Upper lobe of left lung (tissue), 6 donors: ENCODE results near the gene PDE11A. TPM values are rescaled to one million over a fixed set of nuclear protein-coding genes. Genes with fewer than 3 reads are reported as not detected.

Experiments
- ATAC-seq, 2 donors: fragments of 200-7000 bp; cut with Tn5 transposase; one replicate each; pipeline ENCODE4 v1.9.1; 2022; ENCODE audit warnings: mild to moderate bottlenecking in 2 of 2, moderate library complexity in 2 of 2; ENCODE audit not compliant: low FRiP score in 2 of 2
- DNase-seq, 2 donors: peaks; one replicate each; pipeline ENCODE4 v3.0.0-alpha.2; 2019 to 2020
- H3K27ac ChIP-seq, 4 donors: fragments of 200-600 bp; sonication (generic); one replicate each; pipeline ENCODE4 v1.5.1; 2016 to 2019
- H3K27me3 ChIP-seq, 4 donors: fragments of 200-600 bp; sonication (generic); one replicate each; pipeline ENCODE4 v1.5.1; 2017 to 2019
- H3K36me3 ChIP-seq, 4 donors: fragments of 200-600 bp; sonication (generic); one replicate each; pipeline ENCODE4 v1.5.1; 2016 to 2019
- H3K4me1 ChIP-seq, 4 donors: fragments of 200-600 bp; sonication (generic); one replicate each; pipeline ENCODE4 v1.5.1; 2018 to 2019
- H3K4me3 ChIP-seq, 4 donors: fragments of 200-600 bp; sonication (generic); one replicate each; pipeline ENCODE4 v1.5.1; 2017 to 2019; ENCODE audit warnings: mild to moderate bottlenecking in 2 of 4, moderate library complexity in 1 of 4
- H3K9me3 ChIP-seq, 4 donors: fragments of 200-600 bp; sonication (generic); one replicate each; pipeline ENCODE4 v1.5.1; 2018 to 2019
- EP300 ChIP-seq, 4 donors: sonication (generic); formaldehyde crosslinking; IDR thresholded peaks; one replicate each; pipeline ENCODE4 v1.5.1; 2017; ENCODE audit warnings: antibody characterized with exemption in 4 of 4, control low read depth in 2 of 4
- POLR2A ChIP-seq, 4 donors: fragments of 450-650 bp; IDR thresholded peaks; one replicate each; pipeline ENCODE4 v1.5.1; 2016 to 2017; ENCODE audit warnings: antibody characterized with exemption in 4 of 4, mild to moderate bottlenecking in 2 of 4
- POLR2AphosphoS5 ChIP-seq, 2 donors: sonication (generic); formaldehyde crosslinking; IDR thresholded peaks; one replicate each; pipeline ENCODE4 v1.5.1; 2017; ENCODE audit warnings: antibody characterized with exemption in 2 of 2
- WGBS, 2 donors: methylation state at CpG; one replicate each; pipeline ENCODE4 v1.1.5; 2017 to 2018; 5-methylcytosine and 5-hydroxymethylcytosine counted together
- total RNA-seq, 6 donors: library from RNA; depleted of rRNA in 4 of 6; stranded (reverse); fragments of >200 nt in 4 of 6; gene quantifications; one replicate each; pipeline versions ENCODE4 v1.1.0 to v1.2.1, GENCODE V29; 2016 to 2021
- TF ChIP-seq, protein P1 (sequence below), 6 experiments: fragments of 450-650 bp in 4 of 6; fragments of 200-600 bp in 2 of 6; sonication (generic) in 2 of 6; IDR thresholded peaks; one replicate each; pipeline ENCODE4 v1.5.1; 2016 to 2019; ENCODE audit warnings: antibody characterized with exemption in 6 of 6
- donor health status: DM: no; HTN: no; CAD: no; lungs with moderate emphysema.
- donor health status: DM: no; HTN: yes; CAD: no; lungs with severe emphysema.

The PDE11A gene
- total RNA-seq, 6 donors from 2014 or later = 0.03 to 0.57 (median 0.33) TPM; not detected in 3

DNA sequence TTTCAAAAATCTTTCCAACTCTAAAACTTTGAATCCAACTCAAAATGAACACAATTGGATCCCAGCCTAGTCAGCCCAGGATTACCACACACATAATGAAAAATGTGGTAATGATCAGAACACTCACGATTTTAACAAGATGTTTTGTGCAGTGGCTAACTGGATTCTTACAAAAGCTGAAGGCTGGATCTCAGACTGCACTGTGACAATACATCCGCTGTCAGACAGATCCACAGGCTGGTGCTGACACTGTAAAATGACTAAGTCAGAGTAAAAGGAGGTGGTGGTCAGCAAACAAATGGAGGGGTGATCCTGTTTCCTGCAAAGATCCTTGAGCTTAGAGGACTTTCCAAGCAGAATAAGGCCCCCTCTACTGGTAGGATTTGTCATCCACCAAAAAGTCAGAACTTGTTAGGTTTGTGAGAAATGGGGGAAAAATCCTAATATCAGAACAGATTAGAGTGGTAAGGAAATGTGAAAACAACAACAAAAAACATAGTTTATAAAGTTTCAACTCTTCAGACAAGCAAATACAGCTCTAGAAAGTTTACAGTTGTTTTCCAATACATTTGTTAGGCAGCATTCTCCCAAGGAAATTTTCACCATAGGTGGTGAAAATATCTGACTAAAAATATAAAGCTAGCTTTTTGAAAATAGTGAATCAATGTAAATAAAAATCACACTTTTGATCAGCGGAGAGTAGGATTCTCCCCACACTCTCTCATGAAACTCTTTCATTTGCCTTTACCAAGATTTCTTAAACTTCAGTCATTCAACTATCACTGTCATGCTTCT lies 468.1 kb downstream of the PDE11A start:
- 48 to 49% methylated on average over 3 of the region's 3 CpGs for WGBS, 2 donors
- Histone ChIP-seq H3K36me3 (no peaks in the 10 kb centered on the region), H3K4me1 (peaks cover 0 to 3% (median 0%) of the 10 kb centered on the region in 4 donors), H3K9me3 (no peaks in the 10 kb centered on the region), H3K27ac (no peak overlapping the region), H3K27me3 (no peaks in the 10 kb centered on the region), H3K4me3 (no peak overlapping the region)
- TF ChIP-seq, protein P1, sequence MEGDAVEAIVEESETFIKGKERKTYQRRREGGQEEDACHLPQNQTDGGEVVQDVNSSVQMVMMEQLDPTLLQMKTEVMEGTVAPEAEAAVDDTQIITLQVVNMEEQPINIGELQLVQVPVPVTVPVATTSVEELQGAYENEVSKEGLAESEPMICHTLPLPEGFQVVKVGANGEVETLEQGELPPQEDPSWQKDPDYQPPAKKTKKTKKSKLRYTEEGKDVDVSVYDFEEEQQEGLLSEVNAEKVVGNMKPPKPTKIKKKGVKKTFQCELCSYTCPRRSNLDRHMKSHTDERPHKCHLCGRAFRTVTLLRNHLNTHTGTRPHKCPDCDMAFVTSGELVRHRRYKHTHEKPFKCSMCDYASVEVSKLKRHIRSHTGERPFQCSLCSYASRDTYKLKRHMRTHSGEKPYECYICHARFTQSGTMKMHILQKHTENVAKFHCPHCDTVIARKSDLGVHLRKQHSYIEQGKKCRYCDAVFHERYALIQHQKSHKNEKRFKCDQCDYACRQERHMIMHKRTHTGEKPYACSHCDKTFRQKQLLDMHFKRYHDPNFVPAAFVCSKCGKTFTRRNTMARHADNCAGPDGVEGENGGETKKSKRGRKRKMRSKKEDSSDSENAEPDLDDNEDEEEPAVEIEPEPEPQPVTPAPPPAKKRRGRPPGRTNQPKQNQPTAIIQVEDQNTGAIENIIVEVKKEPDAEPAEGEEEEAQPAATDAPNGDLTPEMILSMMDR (IDR thresholded peaks at IDR 0.05) = peak in 4 of 6 experiments; percentile 21 to 50 (median 44)
- TF ChIP-seq POLR2A (IDR thresholded peaks at IDR 0.05) = no peak
- DNase-seq = no peak
- peak in 1 of 2 donors; percentile 84 for ATAC-seq

DNA sequence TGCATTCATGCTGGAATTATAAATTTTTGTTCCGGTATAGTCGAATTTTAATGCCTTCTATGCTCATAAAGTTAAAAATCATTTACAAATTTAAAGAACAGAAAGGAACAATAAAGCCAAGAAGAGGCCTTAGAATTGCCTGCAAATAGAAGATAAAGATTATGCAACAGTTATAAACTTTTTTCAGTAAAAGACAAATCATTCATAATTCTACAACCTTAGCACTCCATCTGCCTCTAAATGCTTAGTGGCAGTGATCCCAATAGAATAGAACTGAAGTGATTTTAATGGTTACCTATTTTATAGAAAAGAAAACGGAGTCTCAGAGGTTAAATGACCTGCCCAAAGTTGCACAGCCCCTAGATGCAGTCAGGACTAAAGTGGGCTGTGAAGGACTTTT lies 468.8 kb downstream of the PDE11A start:
- 81 to 83% methylated on average over 3 of the region's 3 CpGs for WGBS, 2 donors
- Histone ChIP-seq H3K36me3 (no peaks in the 10 kb centered on the region), H3K9me3 (no peaks in the 10 kb centered on the region), H3K27me3 (no peaks in the 10 kb centered on the region), H3K27ac (no peak overlapping the region), H3K4me1 (peaks cover 0 to 3% (median 0%) of the 10 kb centered on the region in 4 donors), H3K4me3 (no peak overlapping the region)
- DNase-seq (no peak), ATAC-seq (peak in 1 of 2 donors; percentile 10)
- TF ChIP-seq, protein P1 (IDR thresholded peaks at IDR 0.05) = no peak
- TF ChIP-seq POLR2A (IDR thresholded peaks at IDR 0.05) (no peak), POLR2AphosphoS5 (IDR thresholded peaks at IDR 0.05) (no peak), EP300 (IDR thresholded peaks at IDR 0.05) (no peak)

DNA sequence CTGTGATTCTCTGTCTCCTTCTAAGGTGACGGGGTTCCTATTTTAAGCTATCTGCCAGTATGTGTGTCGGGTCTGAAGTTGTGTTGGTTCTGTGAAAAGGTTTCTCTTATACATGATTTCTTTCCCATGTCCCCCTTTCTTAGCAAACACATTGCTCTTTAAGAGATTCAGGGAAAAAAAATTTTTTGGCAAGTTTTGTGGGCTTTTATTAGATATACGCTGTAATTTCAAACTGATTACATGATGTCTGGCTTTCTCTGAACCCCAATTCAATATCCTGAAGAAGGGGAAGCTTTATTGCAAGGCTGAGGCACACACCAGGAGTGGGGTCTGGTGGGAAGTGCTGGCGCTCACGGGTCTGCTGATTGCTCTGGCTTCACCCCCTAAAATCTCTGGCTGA lies 469.4 kb downstream of the PDE11A start:
- WGBS, 2 donors = 82 to 94% methylated on average over 5 of the region's 5 CpGs

DNA sequence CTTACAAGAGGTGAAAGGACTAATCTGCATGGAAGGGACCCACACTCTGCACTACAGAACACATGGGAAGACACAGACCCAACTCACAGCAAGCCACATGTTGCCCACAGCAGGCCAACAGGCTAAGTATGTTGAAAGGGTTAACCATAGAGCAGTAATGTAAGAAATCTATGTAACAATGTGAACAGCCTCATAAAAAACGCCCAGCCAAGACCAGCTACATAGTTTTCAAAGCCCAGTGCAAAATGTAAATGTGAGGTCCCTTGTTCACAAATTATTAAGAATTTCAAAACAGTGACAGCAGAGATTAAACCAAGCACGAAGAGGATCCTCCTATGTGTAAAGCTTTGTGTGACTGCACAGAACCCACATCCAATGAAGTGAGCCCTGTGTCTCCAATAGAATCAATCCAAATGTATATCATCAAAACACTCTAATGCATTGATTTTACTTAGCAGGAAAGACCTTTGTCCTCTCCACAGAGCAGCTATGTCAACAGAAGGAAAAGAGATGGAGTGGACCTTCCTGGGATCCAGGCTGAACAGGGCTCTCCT lies 469.9 kb downstream of the PDE11A start:
- Histone ChIP-seq H3K4me3 (no peak overlapping the region), H3K36me3 (no peaks in the 10 kb centered on the region), H3K4me1 (peaks cover 0 to 4% (median 1%) of the 10 kb centered on the region in 4 donors), H3K27ac (no peak overlapping the region), H3K27me3 (no peaks in the 10 kb centered on the region), H3K9me3 (no peaks in the 10 kb centered on the region)
- no peak for DNase-seq
- 63 to 66% methylated on average over 2 of the region's 2 CpGs for WGBS, 2 donors
- TF ChIP-seq, protein P1 (IDR thresholded peaks at IDR 0.05) = no peak
- TF ChIP-seq POLR2A (IDR thresholded peaks at IDR 0.05) = no peak
- TF ChIP-seq POLR2AphosphoS5 (IDR thresholded peaks at IDR 0.05) = no peak
- no peak for TF ChIP-seq EP300 (IDR thresholded peaks at IDR 0.05)
- peak in 1 of 2 donors; percentile 34 for ATAC-seq

More for the DNA sequence above, 469.4 kb downstream of the PDE11A start:
- TF ChIP-seq POLR2AphosphoS5 (IDR thresholded peaks at IDR 0.05) (no peak), POLR2A (IDR thresholded peaks at IDR 0.05) (no peak), EP300 (IDR thresholded peaks at IDR 0.05) (no peak)
- TF ChIP-seq, protein P1 (IDR thresholded peaks at IDR 0.05) = no peak
- Histone ChIP-seq H3K4me1 (peaks cover 0 to 4% (median 1%) of the 10 kb centered on the region in 4 donors), H3K4me3 (no peak overlapping the region), H3K27ac (no peak overlapping the region), H3K9me3 (no peaks in the 10 kb centered on the region), H3K27me3 (no peaks in the 10 kb centered on the region), H3K36me3 (no peaks in the 10 kb centered on the region)
- no peak for ATAC-seq
- DNase-seq = no peak
